Measurements from ENCODE around the gene ADGRG3.

DNA sequence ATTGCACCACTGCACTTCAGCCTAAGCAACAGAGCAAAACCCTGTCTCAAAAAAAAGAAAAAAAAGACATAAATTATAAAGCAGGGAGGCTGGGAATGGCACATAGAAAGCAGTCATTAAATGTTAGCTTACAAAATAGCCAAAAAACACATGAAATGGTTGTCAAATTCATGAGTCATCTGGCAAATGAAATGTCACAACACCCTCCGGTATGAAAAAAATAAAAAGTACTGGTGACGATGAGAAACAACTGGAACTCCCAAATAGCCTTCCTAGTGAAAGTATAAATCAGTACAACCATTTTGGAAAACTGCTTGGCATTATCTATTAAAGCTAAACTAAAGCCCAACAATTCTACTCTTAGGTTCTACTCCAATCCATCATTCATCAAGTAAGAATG, 63.9 kb downstream of the ADGRG3 start:
- TF ChIP-seq HNRNPL (IDR thresholded peaks at IDR 0.05; ENCODE audit: low read depth, low read length) (no peak), HDAC2 (CRISPR knock-in tag; IDR thresholded peaks at IDR 0.05) (no peak), TCF7L2 (IDR thresholded peaks at IDR 0.05; ENCODE audit: low read depth, low read length) (no peak), POLR2A (IDR thresholded peaks at IDR 0.05; ENCODE audit: insufficient read depth in 1 of 2, low read depth in 2 of 2, low read length in 2 of 2) (no peak), EP300 (IDR thresholded peaks at IDR 0.05; ENCODE audit: low read depth in 2 of 2, low read length in 2 of 2) (no peak), EP300 (CRISPR knock-in tag; IDR thresholded peaks at IDR 0.05; ENCODE audit: borderline replicate concordance) (no peak), IKZF1 (IDR thresholded peaks at IDR 0.05) (no peak)
- TF ChIP-seq, protein P1, sequence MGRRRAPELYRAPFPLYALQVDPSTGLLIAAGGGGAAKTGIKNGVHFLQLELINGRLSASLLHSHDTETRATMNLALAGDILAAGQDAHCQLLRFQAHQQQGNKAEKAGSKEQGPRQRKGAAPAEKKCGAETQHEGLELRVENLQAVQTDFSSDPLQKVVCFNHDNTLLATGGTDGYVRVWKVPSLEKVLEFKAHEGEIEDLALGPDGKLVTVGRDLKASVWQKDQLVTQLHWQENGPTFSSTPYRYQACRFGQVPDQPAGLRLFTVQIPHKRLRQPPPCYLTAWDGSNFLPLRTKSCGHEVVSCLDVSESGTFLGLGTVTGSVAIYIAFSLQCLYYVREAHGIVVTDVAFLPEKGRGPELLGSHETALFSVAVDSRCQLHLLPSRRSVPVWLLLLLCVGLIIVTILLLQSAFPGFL (CRISPR knock-in tag; IDR thresholded peaks at IDR 0.05): no peak
- TF ChIP-seq, protein P2, sequence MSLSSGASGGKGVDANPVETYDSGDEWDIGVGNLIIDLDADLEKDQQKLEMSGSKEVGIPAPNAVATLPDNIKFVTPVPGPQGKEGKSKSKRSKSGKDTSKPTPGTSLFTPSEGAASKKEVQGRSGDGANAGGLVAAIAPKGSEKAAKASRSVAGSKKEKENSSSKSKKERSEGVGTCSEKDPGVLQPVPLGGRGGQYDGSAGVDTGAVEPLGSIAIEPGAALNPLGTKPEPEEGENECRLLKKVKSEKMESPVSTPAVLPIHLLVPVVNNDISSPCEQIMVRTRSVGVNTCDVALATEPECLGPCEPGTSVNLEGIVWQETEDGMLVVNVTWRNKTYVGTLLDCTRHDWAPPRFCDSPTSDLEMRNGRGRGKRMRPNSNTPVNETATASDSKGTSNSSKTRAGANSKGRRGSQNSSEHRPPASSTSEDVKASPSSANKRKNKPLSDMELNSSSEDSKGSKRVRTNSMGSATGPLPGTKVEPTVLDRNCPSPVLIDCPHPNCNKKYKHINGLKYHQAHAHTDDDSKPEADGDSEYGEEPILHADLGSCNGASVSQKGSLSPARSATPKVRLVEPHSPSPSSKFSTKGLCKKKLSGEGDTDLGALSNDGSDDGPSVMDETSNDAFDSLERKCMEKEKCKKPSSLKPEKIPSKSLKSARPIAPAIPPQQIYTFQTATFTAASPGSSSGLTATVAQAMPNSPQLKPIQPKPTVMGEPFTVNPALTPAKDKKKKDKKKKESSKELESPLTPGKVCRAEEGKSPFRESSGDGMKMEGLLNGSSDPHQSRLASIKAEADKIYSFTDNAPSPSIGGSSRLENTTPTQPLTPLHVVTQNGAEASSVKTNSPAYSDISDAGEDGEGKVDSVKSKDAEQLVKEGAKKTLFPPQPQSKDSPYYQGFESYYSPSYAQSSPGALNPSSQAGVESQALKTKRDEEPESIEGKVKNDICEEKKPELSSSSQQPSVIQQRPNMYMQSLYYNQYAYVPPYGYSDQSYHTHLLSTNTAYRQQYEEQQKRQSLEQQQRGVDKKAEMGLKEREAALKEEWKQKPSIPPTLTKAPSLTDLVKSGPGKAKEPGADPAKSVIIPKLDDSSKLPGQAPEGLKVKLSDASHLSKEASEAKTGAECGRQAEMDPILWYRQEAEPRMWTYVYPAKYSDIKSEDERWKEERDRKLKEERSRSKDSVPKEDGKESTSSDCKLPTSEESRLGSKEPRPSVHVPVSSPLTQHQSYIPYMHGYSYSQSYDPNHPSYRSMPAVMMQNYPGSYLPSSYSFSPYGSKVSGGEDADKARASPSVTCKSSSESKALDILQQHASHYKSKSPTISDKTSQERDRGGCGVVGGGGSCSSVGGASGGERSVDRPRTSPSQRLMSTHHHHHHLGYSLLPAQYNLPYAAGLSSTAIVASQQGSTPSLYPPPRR (CRISPR knock-in tag; IDR thresholded peaks at IDR 0.05; ENCODE audit: borderline replicate concordance): no peak
- TF ChIP-seq, protein P3, sequence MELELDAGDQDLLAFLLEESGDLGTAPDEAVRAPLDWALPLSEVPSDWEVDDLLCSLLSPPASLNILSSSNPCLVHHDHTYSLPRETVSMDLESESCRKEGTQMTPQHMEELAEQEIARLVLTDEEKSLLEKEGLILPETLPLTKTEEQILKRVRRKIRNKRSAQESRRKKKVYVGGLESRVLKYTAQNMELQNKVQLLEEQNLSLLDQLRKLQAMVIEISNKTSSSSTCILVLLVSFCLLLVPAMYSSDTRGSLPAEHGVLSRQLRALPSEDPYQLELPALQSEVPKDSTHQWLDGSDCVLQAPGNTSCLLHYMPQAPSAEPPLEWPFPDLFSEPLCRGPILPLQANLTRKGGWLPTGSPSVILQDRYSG (CRISPR knock-in tag; IDR thresholded peaks at IDR 0.05): no peak

All from HepG2 (cell line).